Measurements from ENCODE around the gene IQSEC1.

Gene IQSEC1

GRCh38 chr3:12999147-13000140, 73.8 kb downstream of the IQSEC1 start:
- no peak for DNase-seq (ENCODE audit: low read depth)

- no peak for DNase-seq (ENCODE audit: low read depth)
These were observed 74.6 kb downstream of the IQSEC1 start for GRCh38 chr3:12998648-12999047.

- DNase-seq (ENCODE audit: low read depth), result no peak
These were observed 75.8 kb downstream of the IQSEC1 start for GRCh38 chr3:12997387-12997786.

- no peak for DNase-seq (ENCODE audit: low read depth)
These were observed 77.1 kb downstream of the IQSEC1 start for GRCh38 chr3:12996181-12996506.

GRCh38 chr3:12995389-12996180, 77.6 kb downstream of the IQSEC1 start:
- no peak for DNase-seq (ENCODE audit: low read depth)

GRCh38 chr3:12994607-12995388, 78.4 kb downstream of the IQSEC1 start:
- peak; percentile 81 for DNase-seq (ENCODE audit: low read depth)

- DNase-seq (ENCODE audit: low read depth), result no peak
These were observed 78.9 kb downstream of the IQSEC1 start for GRCh38 chr3:12994357-12994606.

GRCh38 chr3:12993517-12994356, 79.5 kb downstream of the IQSEC1 start:
- DNase-seq (ENCODE audit: low read depth), result no peak

GRCh38 chr3:12992629-12993516, 80.4 kb downstream of the IQSEC1 start:
- no peak for DNase-seq (ENCODE audit: low read depth)

GRCh38 chr3:12991861-12992281, 81.4 kb downstream of the IQSEC1 start:
- DNase-seq (ENCODE audit: low read depth), result no peak

GRCh38 chr3:12991481-12991837, 81.8 kb downstream of the IQSEC1 start:
- no peak for DNase-seq (ENCODE audit: low read depth)

- no peak for DNase-seq (ENCODE audit: low read depth)
These were observed 82.3 kb downstream of the IQSEC1 start for GRCh38 chr3:12990781-12991480.

- no peak for DNase-seq (ENCODE audit: low read depth)
These were observed 82.9 kb downstream of the IQSEC1 start for GRCh38 chr3:12990306-12990705.

- DNase-seq (ENCODE audit: low read depth), result no peak
These were observed 84.3 kb downstream of the IQSEC1 start for GRCh38 chr3:12988728-12989454.

GRCh38 chr3:12987602-12988001, 85.6 kb downstream of the IQSEC1 start:
- no peak for DNase-seq (ENCODE audit: low read depth)

GRCh38 chr3:12986986-12987385, 86.2 kb downstream of the IQSEC1 start:
- DNase-seq (ENCODE audit: low read depth), result no peak

- no peak for DNase-seq (ENCODE audit: low read depth)
These were observed 86.7 kb downstream of the IQSEC1 start for GRCh38 chr3:12986521-12986920.

- DNase-seq (ENCODE audit: low read depth), result no peak
These were observed 87.2 kb downstream of the IQSEC1 start for GRCh38 chr3:12986031-12986430.

GRCh38 chr3:12985148-12985547, 88.1 kb downstream of the IQSEC1 start:
- DNase-seq (ENCODE audit: low read depth), result no peak

Data from activated T-cell treated with anti-CD3 and anti-CD28 coated beads for 1 hour (primary cell).